Measurements from ENCODE around the gene SLC6A4. TPM values are rescaled to one million over a fixed set of nuclear protein-coding genes. Genes with fewer than 3 reads are reported as not detected.
"Not testable (repeated sequence)": the region's sequence is repeated elsewhere in the genome, so short reads cannot be mapped to it uniquely, and the experiment has no call there.

SLC6A4 gene
- total RNA-seq, 1 donor from 2014 or later: under 0.01 TPM

- no peak for DNase-seq (ENCODE audit: low read depth)
Observed at GRCh38 chr17:30219315-30219714, 16.2 kb downstream of the SLC6A4 start.

- no peak for DNase-seq (ENCODE audit: low read depth)
Observed at GRCh38 chr17:30218799-30219198, 16.7 kb downstream of the SLC6A4 start.

GRCh38 chr17:30217746-30218245 lies 17.7 kb downstream of the SLC6A4 start:
- DNase-seq (ENCODE audit: low read depth): no peak

GRCh38 chr17:30217054-30217453 lies 18.4 kb downstream of the SLC6A4 start:
- no peak for DNase-seq (ENCODE audit: low read depth)

- DNase-seq (ENCODE audit: low read depth): no peak
Observed at GRCh38 chr17:30212750-30213149, 22.7 kb downstream of the SLC6A4 start.

- DNase-seq (ENCODE audit: low read depth): no peak
Observed at GRCh38 chr17:30211371-30211770, 24.1 kb downstream of the SLC6A4 start.

GRCh38 chr17:30210901-30211300 lies 24.6 kb downstream of the SLC6A4 start:
- DNase-seq (ENCODE audit: low read depth): no peak

- DNase-seq (ENCODE audit: low read depth): no peak
Observed at GRCh38 chr17:30210366-30210765, 25.1 kb downstream of the SLC6A4 start.

GRCh38 chr17:30209930-30210329 lies 25.6 kb downstream of the SLC6A4 start:
- DNase-seq (ENCODE audit: low read depth): no peak

- no peak for DNase-seq (ENCODE audit: low read depth)
Observed at GRCh38 chr17:30208214-30208613, 27.3 kb downstream of the SLC6A4 start.

GRCh38 chr17:30207655-30208054 lies 27.8 kb downstream of the SLC6A4 start:
- no peak for DNase-seq (ENCODE audit: low read depth)

- no peak for DNase-seq (ENCODE audit: low read depth)
Observed at GRCh38 chr17:30203471-30203981, 32.0 kb downstream of the SLC6A4 start.

GRCh38 chr17:30200656-30201055 lies 34.8 kb downstream of the SLC6A4 start:
- not testable (repeated sequence) for DNase-seq (ENCODE audit: low read depth)

- no peak for DNase-seq (ENCODE audit: low read depth)
Observed at GRCh38 chr17:30200106-30200505, 35.4 kb downstream of the SLC6A4 start.

- no peak for DNase-seq (ENCODE audit: low read depth)
Observed at GRCh38 chr17:30199600-30199999, 35.9 kb downstream of the SLC6A4 start.

GRCh38 chr17:30197416-30197815 lies 38.1 kb downstream of the SLC6A4 start:
- no peak for DNase-seq (ENCODE audit: low read depth)

GRCh38 chr17:30196504-30196903 lies 39.0 kb downstream of the SLC6A4 start:
- DNase-seq (ENCODE audit: low read depth): no peak

- no peak for DNase-seq (ENCODE audit: low read depth)
Observed at GRCh38 chr17:30191072-30191471, 44.4 kb downstream of the SLC6A4 start.

- DNase-seq (ENCODE audit: low read depth): peak; percentile 79
Observed at GRCh38 chr17:30188211-30188939, 47.1 kb downstream of the SLC6A4 start.

GRCh38 chr17:30187573-30187972 lies 47.9 kb downstream of the SLC6A4 start:
- peak; percentile 27 for DNase-seq (ENCODE audit: low read depth)

GRCh38 chr17:30186761-30187160 lies 48.7 kb downstream of the SLC6A4 start:
- DNase-seq (ENCODE audit: low read depth): no peak

GRCh38 chr17:30176855-30177254 lies 58.6 kb downstream of the SLC6A4 start:
- no peak for DNase-seq (ENCODE audit: low read depth)

- DNase-seq (ENCODE audit: low read depth): no peak
Observed at GRCh38 chr17:30174556-30174955, 60.9 kb downstream of the SLC6A4 start.

GRCh38 chr17:30173649-30174048 lies 61.8 kb downstream of the SLC6A4 start:
- peak; percentile 70 for DNase-seq (ENCODE audit: low read depth)

All from renal cortical epithelial cell (primary cell).